ENCODE data around the gene MINPP1. TPM values are rescaled to one million over a fixed set of nuclear protein-coding genes. Genes with fewer than 3 reads are reported as not detected.

The MINPP1 gene
- total and polyA plus RNA-seq, 2 experiments from 2014 or later: 46.0 to 56.1 TPM

DNA sequence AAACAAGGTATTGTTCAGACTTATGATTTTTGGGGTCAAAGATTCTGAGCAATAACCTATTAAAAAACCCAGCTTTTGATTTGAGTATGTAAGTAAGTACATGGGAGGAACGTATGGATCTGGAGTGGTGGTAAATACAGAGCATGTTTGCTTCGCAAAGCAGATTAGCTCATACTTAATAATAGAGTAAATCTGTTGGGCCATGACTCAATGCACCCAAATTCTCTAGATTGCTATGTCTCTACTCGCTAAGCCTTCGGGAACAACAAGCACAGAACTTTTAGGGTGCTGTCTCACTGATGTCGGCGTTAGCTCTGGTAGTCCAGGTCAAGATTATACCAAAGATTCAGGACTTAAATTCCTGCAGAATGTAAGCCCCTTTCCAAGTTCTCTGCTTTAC, 807 bp upstream of the MINPP1 start:
- H3K4me1 ChIP-seq (ENCODE audit: insufficient read depth): peaks cover 27% of the 10 kb centered on the region
- H3K4me2 ChIP-seq: peak overlapping the region; percentile 88
- no peak for DNase-seq (ENCODE audit: low spot score)
- H3K9me3 ChIP-seq (ENCODE audit: low read depth): no peaks in the 10 kb centered on the region
- H4K20me1 ChIP-seq (ENCODE audit: insufficient read depth, poor library complexity, severe bottlenecking): peaks cover 4% of the 10 kb centered on the region
- peak overlapping the region; percentile 92 for H3K4me3 ChIP-seq
- TF ChIP-seq EZH2 (IDR thresholded peaks at IDR 0.05; ENCODE audit: borderline replicate concordance) (no peak), EZH2phosphoT487 (IDR thresholded peaks at IDR 0.05; ENCODE audit: low read depth, severe bottlenecking, unreplicated experiment) (no peak), CTCF (IDR thresholded peaks at IDR 0.05; ENCODE audit: poor library complexity) (no peak)
- H2AFZ ChIP-seq: peak overlapping the region; percentile 91
- peak overlapping the region; percentile 97 for H3K27ac ChIP-seq
- H3K9me2 ChIP-seq (replicated peaks; ENCODE audit: insufficient read depth): no peaks in the 10 kb centered on the region
- H3K27me3 ChIP-seq: no peaks in the 10 kb centered on the region
- H3K36me3 ChIP-seq (replicated peaks; ENCODE audit: insufficient read depth, low read depth): no peaks in the 10 kb centered on the region
- WGBS (ENCODE audit: low lambda C conversion rate, missing lambda C conversion rate): 70% methylated on average over 6 of the region's 6 CpGs
- H3K79me2 ChIP-seq: peaks cover 32% of the 10 kb centered on the region

- peak overlapping the region; percentile 97 for H3K27ac ChIP-seq
- peak overlapping the region; percentile 92 for H3K4me3 ChIP-seq
- H4K20me1 ChIP-seq (ENCODE audit: insufficient read depth, poor library complexity, severe bottlenecking): peaks cover 4% of the 10 kb centered on the region
- H3K4me1 ChIP-seq (ENCODE audit: insufficient read depth): peaks cover 27% of the 10 kb centered on the region
- TF ChIP-seq EZH2phosphoT487 (IDR thresholded peaks at IDR 0.05; ENCODE audit: low read depth, severe bottlenecking, unreplicated experiment): no peak
- no peak for TF ChIP-seq CTCF (IDR thresholded peaks at IDR 0.05; ENCODE audit: poor library complexity)
- no peak for TF ChIP-seq EZH2 (IDR thresholded peaks at IDR 0.05; ENCODE audit: borderline replicate concordance)
- H3K36me3 ChIP-seq (replicated peaks; ENCODE audit: insufficient read depth, low read depth): no peaks in the 10 kb centered on the region
- no peaks in the 10 kb centered on the region for H3K9me2 ChIP-seq (replicated peaks; ENCODE audit: insufficient read depth)
- peak overlapping the region; percentile 91 for H2AFZ ChIP-seq
- H3K79me2 ChIP-seq: peaks cover 36% of the 10 kb centered on the region
- H3K4me2 ChIP-seq: peak overlapping the region; percentile 88
- H3K9me3 ChIP-seq (ENCODE audit: low read depth): no peaks in the 10 kb centered on the region
- H3K27me3 ChIP-seq: no peaks in the 10 kb centered on the region
- WGBS (ENCODE audit: low lambda C conversion rate, missing lambda C conversion rate): 13% methylated on average over 10 of the region's 10 CpGs
- DNase-seq (ENCODE audit: low spot score): no peak
Measured at GRCh38 chr10:87504307-87504639, 420 bp upstream of the MINPP1 start.

GRCh38 chr10:87505366-87506111, 846 bp downstream of the MINPP1 start:
- H3K36me3 ChIP-seq (replicated peaks; ENCODE audit: insufficient read depth, low read depth): no peaks in the 10 kb centered on the region
- H3K4me3 ChIP-seq: peak overlapping the region; percentile 92
- peak overlapping the region; percentile 88 for H3K4me2 ChIP-seq
- peak overlapping the region; percentile 91 for H2AFZ ChIP-seq
- no peaks in the 10 kb centered on the region for H3K9me2 ChIP-seq (replicated peaks; ENCODE audit: insufficient read depth)
- H3K4me1 ChIP-seq (ENCODE audit: insufficient read depth): peaks cover 23% of the 10 kb centered on the region
- H3K27ac ChIP-seq: peak overlapping the region; percentile 97
- H4K20me1 ChIP-seq (ENCODE audit: insufficient read depth, poor library complexity, severe bottlenecking): peaks cover 4% of the 10 kb centered on the region
- peak; percentile 86 for DNase-seq (ENCODE audit: low spot score)
- H3K9me3 ChIP-seq (ENCODE audit: low read depth): no peaks in the 10 kb centered on the region
- H3K79me2 ChIP-seq: peaks cover 44% of the 10 kb centered on the region
- WGBS (ENCODE audit: low lambda C conversion rate, missing lambda C conversion rate): 2% methylated on average over 18 of the region's 41 CpGs
- no peaks in the 10 kb centered on the region for H3K27me3 ChIP-seq
- TF ChIP-seq EZH2 (IDR thresholded peaks at IDR 0.05; ENCODE audit: borderline replicate concordance): no peak
- TF ChIP-seq CTCF (IDR thresholded peaks at IDR 0.05; ENCODE audit: poor library complexity): peak; percentile 62

Measured in hepatocyte (in vitro differentiated cells).